ENCODE data around the gene EIPR1. TPM values are rescaled to one million over a fixed set of nuclear protein-coding genes. Genes with fewer than 3 reads are reported as not detected.

EIPR1 gene
- total and polyA plus RNA-seq, 10 of the 15 experiments (the other 5 are each of a cell fraction or from before 2014, with no cell fraction given), result 23.6 to 61.2 (median 42.2) TPM

GRCh38 chr2:3413697-3414096 lies 36.1 kb upstream of the EIPR1 start (continued):
- no peak for TF ChIP-seq GABPA (IDR thresholded peaks at IDR 0.05; ENCODE audit: low read depth)

GRCh38 chr2:3411103-3411502 lies 33.5 kb upstream of the EIPR1 start:
- Histone ChIP-seq H3K27ac (ENCODE audit: control insufficient read depth, insufficient read depth) (no peak overlapping the region), H3K4me1 (ENCODE audit: control insufficient read depth, insufficient read depth, low read length) (no peaks in the 10 kb centered on the region), H3K4me2 (ENCODE audit: control insufficient read depth, insufficient read depth) (no peak overlapping the region), H3K9me3 (replicated peaks; ENCODE audit: control insufficient read depth, insufficient read depth, low read length) (no peaks in the 10 kb centered on the region; the same call in 2 of the 3 replicates), H3K27me3 (replicated peaks in 1 of 2; ENCODE audit: control insufficient read depth in 2 of 2, insufficient read depth in 2 of 2, low read length in 1 of 2) (no peaks in the 10 kb centered on the region), H2AFZ (ENCODE audit: control insufficient read depth, low read depth, low read length) (no peak overlapping the region), H3K36me3 (ENCODE audit: control insufficient read depth in 2 of 2, insufficient read depth in 2 of 2, low read length in 1 of 2) (peaks cover 1 to 6% of the 10 kb centered on the region in 2 experiments; a peak in 3 of 4 replicates), H3K4me3 (no peak overlapping the region), H3K9ac (ENCODE audit: control insufficient read depth, insufficient read depth, low read length) (no peak overlapping the region), H4K20me1 (ENCODE audit: control insufficient read depth, insufficient read depth) (no peaks in the 10 kb centered on the region), H3K79me2 (ENCODE audit: control insufficient read depth, insufficient read depth, low read length) (no peaks in the 10 kb centered on the region; the same call in 1 of the 2 replicates)
- no TSS peak for BruUV-seq (replicated peaks)
- in situ Hi-C loops (cut with MboI), result no loop called here
- ChIA-PET SMC1A (ENCODE audit: uncharacterized antibody, unreplicated experiment) (no interaction called here), CTCF (no interaction called here), POLR2A (no interaction called here), RAD21 (ENCODE audit: unreplicated experiment) (no interaction called here)
- intact Hi-C loops (cut with micrococcal nuclease; ENCODE audit: unreplicated experiment), result no loop called here
- no peak for FAIRE-seq
- no peak for DNase-seq (ENCODE audit: low read depth, low spot score)
- no peak for ATAC-seq
- WGBS (ENCODE audit: insufficient coverage, insufficient replicate concordance, low lambda C conversion rate, missing lambda C conversion rate), result 88% methylated on average over 2 of the region's 3 CpGs
- TF ChIP-seq SKIL (IDR thresholded peaks at IDR 0.05; ENCODE audit: low read depth, poor library complexity, severe bottlenecking) (no peak), ASH2L (IDR thresholded peaks at IDR 0.05; ENCODE audit: borderline replicate concordance, low read depth) (no peak), ZNF207 (IDR thresholded peaks at IDR 0.05; ENCODE audit: borderline replicate concordance) (no peak), BMI1 (IDR thresholded peaks at IDR 0.05; ENCODE audit: borderline replicate concordance) (no peak), FOXK2 (IDR thresholded peaks at IDR 0.05) (no peak), SUZ12 (IDR thresholded peaks at IDR 0.05; ENCODE audit: unreplicated experiment) (no peak), PAX8 (IDR thresholded peaks at IDR 0.05) (no peak), ZBED1 (IDR thresholded peaks at IDR 0.05; ENCODE audit: borderline replicate concordance) (no peak), HDGF (IDR thresholded peaks at IDR 0.05) (no peak), ZBTB40 (IDR thresholded peaks at IDR 0.05; ENCODE audit: borderline replicate concordance) (no peak), CHD1 (IDR thresholded peaks at IDR 0.05; ENCODE audit: low read depth, low read length) (no peak), IRF4 (IDR thresholded peaks at IDR 0.05; ENCODE audit: low read depth, low read length) (no peak), ZBTB11 (CRISPR knock-in tag; IDR thresholded peaks at IDR 0.05) (no peak), SP1 (IDR thresholded peaks at IDR 0.05; ENCODE audit: low read depth, low read length) (no peak)
